HepG2 (cell line): Measurements from ENCODE around the gene HNRNPC. TPM values are rescaled to one million over a fixed set of nuclear protein-coding genes. Genes with fewer than 3 reads are reported as not detected.

Experiments used
- ATAC-seq: fragments of 200-7000 bp; cut with Tn5 transposase; 3 replicates; pipeline ENCODE4 v1.9.1; 2020; ENCODE audit warnings: mild to moderate bottlenecking, moderate library complexity
- BruUV-seq: library from RNA; stranded (reverse); fragments of 400-500 nt; replicated peaks from 2 replicates; lab custom pipeline; 2021; lab: Mats Ljungman, UMichigan
- CTCF ChIA-PET: fragments of 300-600 bp; formaldehyde crosslinking; extraction: SDS; loops from one replicate; lab custom pipeline; 2021; ENCODE audit warnings: low total read pairs, inconsistent platforms, low intra/inter-chr PET ratio; lab: Yijun Ruan, JAX
- POLR2A ChIA-PET: fragments of 350-600 bp; sonication (Branson Sonifier 250); formaldehyde crosslinking; loops from one replicate; lab custom pipeline; 2020; ENCODE audit warnings: antibody characterized with exemption, inconsistent platforms; lab: Yijun Ruan, JAX
- DNase-seq: peaks from one replicate; pipeline ENCODE4 v3.0.0-alpha.2; 2015; ENCODE audit warnings: low spot score
- FAIRE-seq: peaks from 3 replicates; lab custom pipeline; 2011; peaks lifted over from hg19 to GRCh38; lab: Jason Lieb, UNC
- H2AFZ ChIP-seq: one replicate; pipeline ENCODE4 v1.6.1; 2011; ENCODE audit warnings: low read length, inconsistent platforms
- H3K27ac ChIP-seq: fragments of 300-600 bp; 3 replicates; pipeline ENCODE4 v1.8.0; 2011; ENCODE audit warnings: mixed run types, mild to moderate bottlenecking, mixed read lengths, low read length, inconsistent platforms; ENCODE audit not compliant: insufficient read depth; ENCODE audit errors: extremely low read length
- H3K27me3 ChIP-seq, 2 experiments: fragments of 200-600 bp in 1 of 2; 2 replicates in 1 of 2; 3 replicates in 1 of 2; pipeline versions ENCODE4 v1.6.0 to v1.8.0; 2011; ENCODE audit warnings: low read length in 2 of 2, mild to moderate bottlenecking in 2 of 2, moderate library complexity in 2 of 2, inconsistent platforms in 1 of 2; ENCODE audit not compliant: insufficient read depth in 2 of 2, control insufficient read depth in 1 of 2
- H3K36me3 ChIP-seq, 2 experiments: fragments of 200-600 bp in 1 of 2; replicated peaks in 1 of 2; 2 replicates in 1 of 2; 3 replicates in 1 of 2; pipeline versions ENCODE4 v1.5.1 to v1.8.0; 2011; ENCODE audit warnings: low read length in 2 of 2, inconsistent platforms in 1 of 2; ENCODE audit not compliant: insufficient read depth in 2 of 2, control insufficient read depth in 1 of 2
- H3K4me1 ChIP-seq: 2 replicates; pipeline ENCODE4 v1.5.1; 2012; ENCODE audit warnings: low read length, inconsistent platforms; ENCODE audit not compliant: insufficient read depth
- H3K4me2 ChIP-seq: 2 replicates; pipeline ENCODE4 v1.6.0; 2011; ENCODE audit warnings: low read depth, low read length, inconsistent platforms
- H3K4me3 ChIP-seq, 3 experiments: fragments of 200-600 bp in 1 of 3; sonication (generic), shearing (Covaris generic) in 1 of 3; replicated peaks in 1 of 3; 2 replicates each; pipeline ENCODE4 v1.5.1; 2011 to 2016; ENCODE audit warnings: low read length in 3 of 3, inconsistent platforms in 2 of 3, low read depth in 2 of 3, mild to moderate bottlenecking in 2 of 3, control low read depth in 1 of 3, mixed read lengths in 1 of 3; ENCODE audit not compliant: insufficient read depth in 1 of 3
- H3K79me2 ChIP-seq: one replicate; pipeline ENCODE4 v1.6.1; 2011; ENCODE audit warnings: low read length, inconsistent platforms; ENCODE audit not compliant: insufficient read depth
- H3K9ac ChIP-seq: 2 replicates; pipeline ENCODE4 v1.6.0; 2011; ENCODE audit warnings: mild to moderate bottlenecking, low read depth, low read length, inconsistent platforms; ENCODE audit not compliant: insufficient read depth
- H3K9me3 ChIP-seq: 2 replicates; pipeline ENCODE4 v1.5.1; 2012; ENCODE audit warnings: mild to moderate bottlenecking, low read length
- H4K20me1 ChIP-seq: 2 replicates; pipeline ENCODE4 v1.6.0; 2011; ENCODE audit warnings: inconsistent platforms, mild to moderate bottlenecking, low read length, moderate library complexity; ENCODE audit not compliant: insufficient read depth
- CENPBD1 ChIP-seq: sonication (generic); formaldehyde crosslinking; IDR thresholded peaks from 2 replicates; pipeline ENCODE4 v1.8.0; 2022; ENCODE audit warnings: missing genetic modification reagents, low read depth, mild to moderate bottlenecking, borderline replicate concordance
- GATAD1 ChIP-seq: IDR thresholded peaks from 2 replicates; pipeline ENCODE4 v1.6.1; 2016; ENCODE audit warnings: missing genetic modification reagents, missing compliant biosample characterization
- IRF9 ChIP-seq: sonication (generic); formaldehyde crosslinking; IDR thresholded peaks from 2 replicates; pipeline ENCODE4 v1.8.0; 2022; ENCODE audit warnings: missing genetic modification reagents, mild to moderate bottlenecking, borderline replicate concordance
- KAT7 ChIP-seq: IDR thresholded peaks from 2 replicates; pipeline ENCODE4 v1.6.1; 2018; ENCODE audit warnings: borderline replicate concordance, missing compliant biosample characterization
- MTA1 ChIP-seq: sonication (generic); formaldehyde crosslinking; IDR thresholded peaks from 2 replicates; pipeline ENCODE4 v1.4.0; 2020; ENCODE audit warnings: missing genetic modification reagents, mild to moderate bottlenecking, borderline replicate concordance
- NFIC ChIP-seq: IDR thresholded peaks from 2 replicates; pipeline ENCODE4 v1.6.1; 2012; ENCODE audit warnings: mild to moderate bottlenecking, low read length, inconsistent platforms
- NFKB2 ChIP-seq: sonication (generic); formaldehyde crosslinking; IDR thresholded peaks from 2 replicates; pipeline ENCODE4 v1.4.0; 2020; ENCODE audit warnings: missing genetic modification reagents, borderline replicate concordance
- PTBP1 ChIP-seq: fragments of 200-400 bp; formaldehyde crosslinking; IDR thresholded peaks from 2 replicates; pipeline ENCODE4 v1.6.1; 2018; ENCODE audit warnings: low read length, low read depth; ENCODE audit not compliant: poor library complexity, severe bottlenecking
- REPIN1 ChIP-seq: sonication (generic); formaldehyde crosslinking; IDR thresholded peaks from 2 replicates; pipeline ENCODE4 v1.8.0; 2022; ENCODE audit warnings: missing genetic modification reagents, low read depth, mild to moderate bottlenecking, borderline replicate concordance
- RNF2 ChIP-seq: fragments of 450-650 bp; conservative IDR thresholded peaks from 2 replicates; pipeline ENCODE4 v1.6.1; 2016; ENCODE audit warnings: low read depth
- STAG1 ChIP-seq: sonication (generic); formaldehyde crosslinking; IDR thresholded peaks from 2 replicates; pipeline ENCODE4 v1.4.0; 2020; ENCODE audit warnings: missing genetic modification reagents
- TFDP1 ChIP-seq: IDR thresholded peaks from 2 replicates; pipeline ENCODE4 v1.6.1; 2016; ENCODE audit warnings: missing compliant biosample characterization, missing genetic modification reagents, borderline replicate concordance
- TOE1 ChIP-seq: sonication (generic); formaldehyde crosslinking; IDR thresholded peaks from 2 replicates; pipeline ENCODE4 v1.4.0; 2020; ENCODE audit warnings: mild to moderate bottlenecking, missing genetic modification reagents
- UBTF ChIP-seq: sonication (generic); formaldehyde crosslinking; IDR thresholded peaks from 2 replicates; pipeline ENCODE4 v1.4.0; 2020; ENCODE audit warnings: mild to moderate bottlenecking, missing genetic modification reagents
- YY1 ChIP-seq: IDR thresholded peaks from 2 replicates; pipeline ENCODE4 v1.6.1; 2011; ENCODE audit warnings: low read length, low read depth, moderate library complexity, mild to moderate bottlenecking; ENCODE audit not compliant: insufficient read depth, insufficient replicate concordance
- ZBTB7B ChIP-seq: sonication (generic); formaldehyde crosslinking; IDR thresholded peaks from 2 replicates; pipeline ENCODE4 v1.4.0; 2020; ENCODE audit warnings: missing genetic modification reagents
- ZNF124 ChIP-seq: sonication (generic); formaldehyde crosslinking; IDR thresholded peaks from 2 replicates; pipeline ENCODE4 v1.4.0; 2020; ENCODE audit warnings: missing genetic modification reagents
- ZNF331 ChIP-seq: sonication (generic); formaldehyde crosslinking; IDR thresholded peaks from 2 replicates; pipeline ENCODE4 v1.4.0; 2020; ENCODE audit warnings: missing genetic modification reagents
- WGBS: methylation state at CpG from one replicate; pipeline ENCODE4 v1.1.6; 2017; ENCODE audit warnings: low lambda C conversion rate; 5-methylcytosine and 5-hydroxymethylcytosine counted together
- in situ Hi-C: cut with HindIII; loops from 2 replicates; pipeline ENCODE4 v1.10.0; 2017; ENCODE audit warnings: low pct_unique_long_range_greater_than_20kb; ENCODE audit not compliant: extremely low pct_ligation_motif_present
- intact Hi-C: fragments of 100-400 bp; cut with micrococcal nuclease; formaldehyde crosslinking; loops from one replicate; pipeline ENCODE4 v1.10.0; 2022; ENCODE audit not compliant: unreplicated experiment
- polyA plus RNA-seq, 8 experiments: library from polyadenylated mRNA; depleted of rRNA in 3 of 8; stranded (reverse) in 7 of 8; unstranded in 1 of 8; fragments of >200 nt; fragmentation: Illumina TruSeq in 4 of 8; extraction: Trizol in 4 of 8; gene quantifications; 2 replicates each; pipeline versions ENCODE4 v1.2.1 to v1.2.3, GENCODE V29; 2011 to 2016; ENCODE audit warnings: low read depth in 4 of 8, missing spikeins in 1 of 8, mixed read lengths in 1 of 8; ENCODE audit not compliant: insufficient read depth in 1 of 8
- total RNA-seq, 5 experiments: library from RNA; depleted of rRNA; stranded (reverse); fragments of >200 nt; fragmentation: Illumina TruSeq; extraction: Trizol; gene quantifications; 2 replicates each; pipeline ENCODE4 v1.2.3, GENCODE V29; 2016; ENCODE audit warnings: low read depth in 1 of 5

Gene HNRNPC
- total and polyA plus RNA-seq, 2 of the 13 experiments (the other 11 are each of a cell fraction or from before 2014, with no cell fraction given): 628 to 1,099 TPM

- intact Hi-C loops: loop anchor here (2.0 kb wide), 1 partner anchor 20 kb away; no protein-coding TSS in a partner anchor
- Histone ChIP-seq H3K9ac (peak overlapping the region; percentile 53), H3K79me2 (no peaks in the 10 kb centered on the region), H2AFZ (peak overlapping the region; percentile 74), H3K4me1 (peaks cover 52% of the 10 kb centered on the region), H3K4me2 (peak overlapping the region; percentile 74), H3K27ac (no peak overlapping the region), H3K4me3 (peak overlapping the region; percentile 42 to 68 (median 46)), H3K9me3 (no peaks in the 10 kb centered on the region), H3K36me3 (no peaks in the 10 kb centered on the region), H3K27me3 (no peaks in the 10 kb centered on the region), H4K20me1 (no peaks in the 10 kb centered on the region)
- POLR2A ChIA-PET: interaction anchor here (1.0 kb wide), 1 partner anchor 13 kb away, joined by 5 read pairs; no protein-coding TSS in a partner anchor
- in situ Hi-C loops: no loop called here
- DNase-seq: no peak
- 74% methylated on average over 16 of the region's 30 CpGs for WGBS
- CTCF ChIA-PET: no interaction called here
- BruUV-seq: no TSS peak
- no peak for FAIRE-seq
- ATAC-seq: peak; percentile 52
- no peak for TF ChIP-seq CENPBD1
- peak; percentile 53; the same call in 1 of the 2 replicates for TF ChIP-seq IRF9 (CRISPR knock-in tag)
- TF ChIP-seq MTA1: peak; percentile 61; the same call in 1 of the 2 replicates
- TF ChIP-seq GATAD1: 0 out of 2 replicates have a peak, but pooled peaks have one; percentile 11
- 0 out of 2 replicates have a peak, but pooled peaks have one; percentile 49 for TF ChIP-seq ZNF124
- 0 out of 2 replicates have a peak, but pooled peaks have one; percentile 38 for TF ChIP-seq RNF2
- TF ChIP-seq ZNF331: no peak; the same call in 1 of the 2 replicates
- peak; percentile 83 for TF ChIP-seq PTBP1
- peak; percentile 86 for TF ChIP-seq ZBTB7B
- TF ChIP-seq KAT7 (CRISPR knock-in tag): 0 out of 2 replicates have a peak, but pooled peaks have one; percentile 58
- peak; percentile 54; the same call in 1 of the 2 replicates for TF ChIP-seq REPIN1 (CRISPR knock-in tag)
- peak; percentile 68; the same call in 1 of the 2 replicates for TF ChIP-seq TFDP1 (CRISPR knock-in tag)
- peak; percentile 57 for TF ChIP-seq YY1
- TF ChIP-seq STAG1 (CRISPR knock-in tag): peak; percentile 31
- peak; percentile 82 for TF ChIP-seq UBTF (CRISPR knock-in tag)
- 0 out of 2 replicates have a peak, but pooled peaks have one; percentile 41 for TF ChIP-seq NFKB2
- no peak for TF ChIP-seq NFIC
- TF ChIP-seq TOE1 (CRISPR knock-in tag): no peak
Observed at GRCh38 chr14:21300892-21301291, 31.6 kb upstream of the HNRNPC start.
